ENCODE data around the gene SS18L1.

DNA sequence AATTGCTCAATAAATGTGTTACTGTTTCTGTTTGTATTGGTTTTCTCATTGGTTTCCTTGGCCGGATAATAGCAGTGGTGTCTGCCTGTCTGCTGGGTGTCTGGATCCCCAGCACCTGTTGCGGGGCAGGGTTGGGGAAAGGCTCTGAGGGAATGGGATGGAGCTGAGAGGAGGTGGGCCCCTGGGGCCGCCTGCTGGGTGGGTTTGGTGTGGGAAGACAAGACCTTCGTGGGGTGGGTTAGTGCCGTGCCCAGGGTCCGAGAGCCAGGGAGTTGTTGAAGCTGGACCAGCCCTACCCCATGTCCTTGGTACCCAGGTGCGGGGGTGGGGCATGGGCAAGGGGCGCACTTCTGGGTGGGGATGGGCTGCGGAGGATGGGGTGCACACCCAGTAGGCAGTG, 4.0 kb downstream of the SS18L1 start:
- TF ChIP-seq CTCF (conservative IDR thresholded peaks at IDR 0.05; ENCODE audit: low read length) (no peak), EZH2phosphoT487 (IDR thresholded peaks at IDR 0.05; ENCODE audit: borderline replicate concordance, low read depth, low read length) (no peak)

All from OCI-LY7 (cell line).